Kidney epithelial cell (primary cell): ENCODE measurements around the gene MRPS26. TPM values are rescaled to one million over a fixed set of nuclear protein-coding genes. Genes with fewer than 3 reads are reported as not detected.

Experiments
- DNase-seq: peaks from one replicate; pipeline ENCODE4 v3.0.0-alpha.2; 2010; ENCODE audit warnings: low read depth
- H3K27me3 ChIP-seq: 2 replicates; pipeline ENCODE4 v1.6.0; 2011; ENCODE audit warnings: low read length; ENCODE audit not compliant: control insufficient read depth, insufficient read depth
- H3K36me3 ChIP-seq: 2 replicates; pipeline ENCODE4 v1.5.1; 2011; ENCODE audit warnings: low read length; ENCODE audit not compliant: control insufficient read depth, insufficient read depth
- H3K4me3 ChIP-seq: 2 replicates; pipeline ENCODE4 v1.5.1; 2011; ENCODE audit warnings: low read depth, mild to moderate bottlenecking, control low read depth, low read length
- CTCF ChIP-seq: IDR thresholded peaks from 2 replicates; pipeline ENCODE4 v1.5.1; 2011; ENCODE audit warnings: mild to moderate bottlenecking, moderate library complexity, low read length, control low read depth, inconsistent platforms; ENCODE audit not compliant: insufficient read depth, poor library complexity, severe bottlenecking
- total RNA-seq: library from RNA; depleted of rRNA; stranded (reverse); fragments of >200 nt; gene quantifications from 2 replicates; pipeline ENCODE4 v1.2.3, GENCODE V29; 2015

MRPS26 gene
- total RNA-seq, 1 donor from 2014 or later: 80.8 TPM

GRCh38 chr20:3027987-3028386 lies 17.9 kb upstream of the MRPS26 start:
- Histone ChIP-seq H3K4me3 (no peak overlapping the region), H3K36me3 (no peaks in the 10 kb centered on the region), H3K27me3 (no peaks in the 10 kb centered on the region)
- TF ChIP-seq CTCF: no peak
- no peak for DNase-seq

- H3K36me3 ChIP-seq: no peaks in the 10 kb centered on the region
- no peak overlapping the region for H3K4me3 ChIP-seq
- DNase-seq: no peak
- no peak for TF ChIP-seq CTCF
- H3K27me3 ChIP-seq: no peaks in the 10 kb centered on the region
These were observed 14.2 kb upstream of the MRPS26 start for GRCh38 chr20:3031524-3032147.

- DNase-seq: no peak
- TF ChIP-seq CTCF: no peak
- no peak overlapping the region for H3K4me3 ChIP-seq
- H3K27me3 ChIP-seq: no peaks in the 10 kb centered on the region
- H3K36me3 ChIP-seq: no peaks in the 10 kb centered on the region
These were observed 13.2 kb upstream of the MRPS26 start for GRCh38 chr20:3032624-3033023.

- Histone ChIP-seq H3K4me3 (no peak overlapping the region), H3K27me3 (no peaks in the 10 kb centered on the region), H3K36me3 (peaks cover 3% of the 10 kb centered on the region)
- DNase-seq: no peak
- TF ChIP-seq CTCF: no peak
These were observed 8.2 kb upstream of the MRPS26 start for GRCh38 chr20:3037654-3038053.

- TF ChIP-seq CTCF: no peak
- Histone ChIP-seq H3K27me3 (no peaks in the 10 kb centered on the region), H3K4me3 (no peak overlapping the region), H3K36me3 (peaks cover 3% of the 10 kb centered on the region)
- no peak for DNase-seq
These were observed 7.4 kb upstream of the MRPS26 start for GRCh38 chr20:3038454-3038853.

GRCh38 chr20:3039426-3039825 lies 6.4 kb upstream of the MRPS26 start:
- TF ChIP-seq CTCF: no peak
- DNase-seq: no peak
- Histone ChIP-seq H3K27me3 (no peaks in the 10 kb centered on the region), H3K36me3 (peaks cover 3% of the 10 kb centered on the region), H3K4me3 (no peak overlapping the region)
